IPS DF 4.7 (cell line): ENCODE measurements around the gene RTEL1.
"Not testable (repeated sequence)": the region's sequence is repeated elsewhere in the genome, so short reads cannot be mapped to it uniquely, and the experiment has no call there.

Experiments
- DNase-seq: peaks from one replicate; pipeline ENCODE4 v3.0.0-alpha.2; 2013; ENCODE audit warnings: low spot score; ENCODE audit errors: extremely low read depth

Gene RTEL1

DNA sequence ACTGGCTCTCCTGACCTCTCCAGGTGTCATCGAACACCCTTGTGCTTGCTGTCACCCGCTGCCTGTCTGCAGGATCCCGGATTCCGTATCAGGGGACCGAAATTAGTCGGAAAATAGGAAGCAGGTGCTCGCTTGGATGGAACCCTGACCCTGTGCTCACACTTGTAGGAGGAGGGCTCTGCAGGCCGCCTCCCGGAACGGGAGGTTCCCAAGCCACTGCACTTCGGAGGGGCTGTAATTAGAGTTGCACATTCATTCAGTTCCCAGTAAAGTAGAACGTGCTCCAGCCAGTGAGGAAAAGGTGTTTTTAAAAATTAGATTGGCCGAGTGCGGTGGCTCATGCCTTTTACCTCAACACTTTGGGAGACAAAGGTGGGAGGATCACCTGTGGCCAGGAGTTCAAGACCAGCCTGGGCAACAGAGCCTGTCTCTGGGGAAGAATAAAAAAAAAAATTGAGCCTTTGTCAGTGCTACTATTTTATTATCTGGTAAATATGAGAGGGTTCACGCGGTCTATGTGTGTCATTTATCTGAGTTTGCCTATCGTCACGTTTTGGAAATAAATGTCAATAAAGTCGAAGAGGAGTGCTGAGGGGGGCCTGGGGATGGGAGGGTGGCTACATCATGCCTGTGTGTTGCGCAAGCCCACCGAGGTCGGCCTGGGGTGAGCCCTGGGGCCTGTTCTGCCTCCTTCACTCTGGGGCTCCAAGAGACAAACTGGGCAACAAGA, 29.7 kb upstream of the RTEL1 start:
- no peak for DNase-seq

DNA sequence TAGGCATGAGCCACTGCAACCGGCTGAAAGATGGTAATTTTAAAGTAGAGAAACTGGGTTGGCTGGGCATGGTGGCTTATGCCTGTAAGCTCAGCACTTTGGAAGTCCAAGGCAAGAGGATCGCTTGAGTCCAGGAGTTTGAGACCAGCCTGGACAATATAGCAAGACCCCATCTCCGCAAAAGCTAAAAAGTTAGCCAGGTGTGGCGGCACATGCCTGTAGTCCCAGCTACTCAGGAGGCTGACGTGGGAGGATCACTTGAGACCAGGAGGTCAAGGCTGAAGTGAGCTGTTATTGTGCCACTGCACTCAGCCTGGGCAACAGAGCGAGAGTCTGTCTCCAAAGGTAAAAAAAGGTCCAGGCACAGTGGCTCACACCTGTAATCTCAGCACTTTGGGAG, 27.2 kb upstream of the RTEL1 start:
- DNase-seq = not testable (repeated sequence)

DNA sequence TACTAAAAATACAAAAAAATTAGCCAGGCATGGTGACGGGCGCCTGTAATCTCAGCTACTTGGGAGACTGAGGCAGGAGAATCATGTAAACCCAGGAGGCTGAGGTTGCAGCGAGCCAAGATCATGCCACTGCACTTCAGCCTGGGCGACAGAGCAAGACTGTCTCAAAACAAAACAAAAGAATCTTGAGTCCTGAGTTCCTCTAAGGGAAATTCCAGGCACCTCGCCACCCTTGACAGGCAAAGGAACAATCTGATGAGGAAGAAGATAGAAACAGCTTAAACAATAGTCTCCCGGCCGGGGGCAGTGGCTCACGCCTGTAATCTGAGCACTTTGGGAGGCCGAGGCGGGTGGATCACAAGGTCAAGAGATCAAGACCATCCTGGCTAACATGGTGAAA, 26.7 kb upstream of the RTEL1 start:
- not testable (repeated sequence) for DNase-seq

DNA sequence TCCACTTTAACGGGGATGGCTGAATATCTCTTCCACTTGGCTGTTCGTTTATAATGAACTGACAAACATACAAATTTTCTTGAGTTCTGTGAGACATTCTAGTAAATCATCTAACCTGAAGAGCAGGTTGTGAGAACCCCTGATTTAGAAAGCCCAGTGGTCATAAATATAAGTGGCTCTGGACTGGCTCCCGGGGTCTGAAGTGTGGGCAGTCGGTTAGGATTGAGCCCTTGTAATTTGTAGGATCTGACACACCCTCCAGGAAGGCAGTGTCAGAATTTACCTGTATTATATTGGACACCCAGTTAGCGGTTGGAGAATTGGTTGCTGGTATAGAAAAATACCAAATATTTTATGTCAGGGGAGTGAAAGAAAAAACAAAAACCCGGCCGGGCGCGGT, 24.4 kb upstream of the RTEL1 start:
- no peak for DNase-seq

DNA sequence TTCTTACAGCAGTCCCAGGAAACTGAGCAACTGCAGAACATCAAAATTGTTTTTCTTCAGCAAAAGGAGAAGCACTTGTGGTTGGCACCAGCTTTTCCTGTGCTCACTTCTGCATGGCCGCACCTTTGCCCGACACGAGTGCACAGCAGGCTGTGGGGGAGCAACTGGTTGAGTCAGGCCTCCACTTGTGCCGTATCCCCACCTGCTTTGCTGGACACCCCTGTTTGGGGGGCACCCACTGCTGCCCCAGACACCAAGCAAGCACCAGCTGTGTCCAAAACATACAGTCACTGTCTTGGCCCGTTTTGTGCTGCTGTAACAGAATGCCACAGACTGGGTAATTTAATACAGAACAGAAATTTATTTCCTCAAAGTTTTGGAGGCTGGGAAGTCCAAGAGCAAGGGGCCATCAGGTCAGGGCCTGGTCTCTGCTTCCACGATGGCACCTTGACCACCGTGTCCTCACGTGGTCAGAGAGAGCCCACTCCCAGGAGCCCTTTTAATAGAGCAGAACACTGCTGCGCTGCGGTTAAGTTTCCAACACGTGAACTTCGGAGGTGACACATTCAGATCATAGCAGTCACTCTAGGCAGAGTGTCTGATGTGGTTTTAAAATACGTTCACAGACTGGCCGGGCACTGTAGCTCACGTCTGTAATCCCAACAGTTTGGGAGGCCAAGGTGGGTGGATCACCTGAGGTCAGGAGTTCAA, 22.5 kb upstream of the RTEL1 start:
- no peak for DNase-seq

DNA sequence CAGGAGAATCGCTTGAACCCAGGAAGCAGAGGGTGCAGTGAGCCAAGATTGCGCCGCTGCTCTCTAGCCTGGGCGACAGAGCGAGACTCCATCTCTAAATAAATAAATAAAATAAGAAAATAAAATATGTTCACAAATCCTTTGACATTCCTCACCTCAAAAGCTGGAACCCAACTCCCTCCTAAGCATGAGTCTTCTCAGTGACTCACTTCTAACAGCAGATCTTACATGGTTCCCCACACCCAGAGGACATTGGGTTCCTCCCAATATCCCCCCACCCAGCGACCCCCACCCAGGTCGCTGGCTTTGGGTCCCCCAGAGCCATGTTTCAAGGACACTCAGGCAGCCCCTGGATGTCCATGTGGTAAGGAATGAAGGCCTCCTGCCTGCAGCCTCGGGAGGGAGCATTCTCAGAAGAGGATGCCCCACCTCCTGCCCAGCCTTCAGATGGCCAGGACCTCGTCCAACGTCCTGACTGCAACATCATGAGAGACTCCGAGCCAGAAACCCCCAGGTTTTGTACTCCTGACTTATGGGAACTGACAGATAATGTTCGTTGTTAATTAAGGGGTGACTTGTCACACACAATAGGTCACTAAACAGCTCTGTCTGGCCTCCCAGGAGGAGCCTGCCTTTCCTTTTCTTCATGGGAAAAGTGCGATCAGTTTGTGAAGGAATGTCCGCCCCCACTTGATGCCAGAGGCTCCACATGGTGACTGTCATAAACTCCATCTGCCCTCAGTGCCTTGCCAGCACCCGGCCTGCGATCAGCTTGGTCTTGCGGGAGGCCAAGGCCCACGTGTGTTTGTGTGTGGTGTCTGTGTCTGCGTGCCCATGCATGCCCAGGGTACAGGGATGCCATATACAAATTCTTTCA, 21.1 kb upstream of the RTEL1 start:
- DNase-seq = no peak

DNA sequence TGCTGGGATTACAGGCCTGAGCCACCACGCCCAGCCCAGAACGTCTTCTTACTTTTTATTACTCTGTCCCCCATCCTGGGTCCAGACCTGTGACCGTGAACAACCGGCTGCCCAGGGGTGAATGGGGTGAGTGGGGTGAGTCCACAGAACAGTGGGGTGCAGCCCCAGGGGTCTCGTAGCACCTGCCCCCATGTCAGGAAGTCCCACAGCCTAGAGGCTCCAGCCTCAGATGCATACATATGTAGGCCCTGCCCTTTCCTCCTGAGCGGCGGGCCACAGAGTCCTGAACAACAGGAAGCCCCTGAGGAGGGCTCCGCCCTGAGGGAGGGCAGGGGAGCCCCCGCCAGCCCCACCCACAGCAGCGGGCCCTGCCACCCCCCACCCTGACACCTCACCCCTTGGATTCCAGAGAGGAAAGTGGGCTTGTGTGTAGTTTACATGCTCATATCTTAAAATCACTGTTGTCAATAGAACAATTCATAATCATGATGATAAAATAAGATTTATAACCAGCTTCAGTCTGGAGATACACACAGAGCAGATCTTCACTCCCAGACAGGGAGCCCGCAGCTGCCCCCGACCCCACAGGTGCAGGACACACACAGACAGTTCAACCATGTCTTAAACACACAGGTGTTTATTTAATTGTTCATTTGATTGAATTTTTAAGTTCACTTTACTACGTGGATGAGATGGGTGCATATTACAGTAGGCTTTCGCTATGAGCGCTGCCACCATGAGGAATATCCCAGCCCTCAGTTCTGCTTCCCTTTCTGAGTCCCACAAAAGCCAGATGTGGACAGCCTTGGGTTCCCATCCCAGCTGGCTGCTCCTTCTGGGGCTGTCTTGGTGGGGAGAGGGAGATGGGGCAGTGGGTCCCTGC, 18.8 kb upstream of the RTEL1 start:
- no peak for DNase-seq

DNA sequence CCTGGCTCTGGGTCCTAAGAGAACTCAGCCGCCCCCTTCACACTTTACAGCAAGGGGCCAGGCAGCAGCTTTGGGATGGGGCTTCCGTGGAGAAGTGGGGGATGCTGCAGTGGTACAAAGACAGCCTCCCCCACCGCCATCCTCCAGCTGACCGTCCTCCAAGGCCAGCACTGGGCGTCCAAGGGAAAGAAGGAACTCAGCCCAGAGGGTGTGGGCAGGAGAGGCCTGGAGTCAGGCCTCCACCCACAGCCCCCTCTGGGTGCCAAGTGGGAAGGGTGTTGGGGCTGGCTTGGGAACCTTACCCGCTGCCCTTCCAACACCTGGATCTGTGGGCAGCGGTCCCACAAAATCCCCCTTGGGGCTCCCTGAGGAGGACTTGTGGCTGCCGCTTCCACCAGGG, 18.0 kb upstream of the RTEL1 start:
- DNase-seq = no peak

DNA sequence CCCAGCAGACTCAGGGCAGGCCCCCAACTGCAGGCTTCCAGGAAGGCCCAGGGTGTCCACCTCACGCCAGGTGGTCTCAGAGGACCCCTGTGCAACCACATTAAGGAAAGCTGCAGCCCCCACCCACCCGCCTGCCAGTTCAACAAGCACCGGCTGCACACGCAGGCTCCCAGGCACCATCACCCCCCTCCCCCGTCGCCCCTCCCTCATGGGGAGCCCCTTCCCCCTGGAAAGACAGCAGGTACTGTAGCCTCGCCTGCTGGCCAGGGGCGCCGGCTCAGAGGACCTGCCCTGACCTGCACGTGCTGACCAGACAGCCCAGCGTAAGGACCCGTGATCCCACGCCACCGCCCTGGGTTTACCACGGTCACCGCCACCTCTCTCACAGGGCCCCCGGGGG, 17.4 kb upstream of the RTEL1 start:
- DNase-seq = not testable (repeated sequence)

DNA sequence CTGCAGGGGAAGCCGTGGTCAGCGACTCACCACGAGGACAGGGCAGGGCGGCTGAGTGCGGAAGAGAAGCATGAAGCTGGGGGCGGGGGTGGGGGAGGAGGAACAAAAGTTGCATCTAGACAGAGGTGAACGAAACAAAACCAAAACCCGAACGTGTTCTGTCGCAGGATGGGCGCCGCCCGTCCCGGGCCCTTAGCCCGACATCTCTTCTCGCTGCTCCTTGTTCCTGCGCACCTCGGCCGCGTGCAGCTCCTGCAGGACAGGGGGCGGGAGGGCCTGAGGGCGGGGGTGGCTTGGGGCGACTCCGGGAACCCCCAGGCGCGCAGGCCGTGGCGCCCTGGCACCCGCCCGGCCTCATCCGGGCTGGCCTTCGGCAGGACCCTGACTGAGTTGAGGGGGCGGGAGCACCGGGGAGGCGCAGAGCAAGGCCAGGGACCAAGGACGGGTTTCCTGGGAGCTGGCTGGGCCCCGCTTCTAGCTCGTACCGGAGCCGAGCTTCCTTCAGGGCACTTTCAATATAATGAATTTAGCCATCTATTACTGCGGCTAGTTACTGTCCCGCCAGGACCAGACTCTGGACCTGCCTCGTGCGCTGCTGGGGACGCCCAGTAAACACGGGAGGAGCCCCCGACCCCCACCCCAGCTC, 16.8 kb upstream of the RTEL1 start:
- DNase-seq = no peak

DNA sequence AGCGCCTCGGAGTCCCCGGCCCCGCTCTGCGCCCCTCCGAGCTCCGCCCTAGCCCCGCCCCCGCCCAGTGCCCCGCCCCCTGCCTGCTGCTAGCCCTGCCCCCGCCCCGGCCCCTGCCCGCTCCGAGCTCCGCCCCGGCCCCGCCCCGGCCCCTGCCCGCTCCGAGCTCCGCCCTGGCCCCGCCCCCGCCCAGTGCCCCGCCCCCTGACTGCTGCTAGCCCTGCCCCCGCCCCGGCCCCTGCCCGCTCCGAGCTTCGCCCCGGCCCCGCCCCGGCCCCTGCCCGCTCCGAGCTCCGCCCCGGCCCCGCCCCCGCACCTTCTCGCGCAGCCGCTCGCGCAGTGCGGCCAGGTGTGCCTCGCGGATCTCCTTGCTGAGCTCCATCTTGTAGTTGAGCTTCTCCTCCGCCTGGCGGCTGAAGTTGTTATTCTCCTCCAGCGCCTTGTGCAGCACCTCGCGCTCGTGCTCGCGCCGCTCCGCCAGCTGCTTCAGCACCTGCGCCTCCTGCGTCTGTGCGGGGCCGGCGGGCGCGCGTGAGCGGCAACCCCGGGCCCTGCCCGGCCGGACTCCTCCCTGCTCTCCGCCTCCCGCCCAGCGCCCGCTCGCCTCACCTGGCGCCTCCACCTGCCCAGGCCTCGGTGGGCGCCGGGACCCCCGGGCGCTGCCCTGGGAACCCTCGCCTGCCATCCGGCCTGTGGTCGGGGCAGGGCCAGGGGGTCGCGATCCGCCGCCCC, 16.2 kb upstream of the RTEL1 start:
- DNase-seq = no peak

DNA sequence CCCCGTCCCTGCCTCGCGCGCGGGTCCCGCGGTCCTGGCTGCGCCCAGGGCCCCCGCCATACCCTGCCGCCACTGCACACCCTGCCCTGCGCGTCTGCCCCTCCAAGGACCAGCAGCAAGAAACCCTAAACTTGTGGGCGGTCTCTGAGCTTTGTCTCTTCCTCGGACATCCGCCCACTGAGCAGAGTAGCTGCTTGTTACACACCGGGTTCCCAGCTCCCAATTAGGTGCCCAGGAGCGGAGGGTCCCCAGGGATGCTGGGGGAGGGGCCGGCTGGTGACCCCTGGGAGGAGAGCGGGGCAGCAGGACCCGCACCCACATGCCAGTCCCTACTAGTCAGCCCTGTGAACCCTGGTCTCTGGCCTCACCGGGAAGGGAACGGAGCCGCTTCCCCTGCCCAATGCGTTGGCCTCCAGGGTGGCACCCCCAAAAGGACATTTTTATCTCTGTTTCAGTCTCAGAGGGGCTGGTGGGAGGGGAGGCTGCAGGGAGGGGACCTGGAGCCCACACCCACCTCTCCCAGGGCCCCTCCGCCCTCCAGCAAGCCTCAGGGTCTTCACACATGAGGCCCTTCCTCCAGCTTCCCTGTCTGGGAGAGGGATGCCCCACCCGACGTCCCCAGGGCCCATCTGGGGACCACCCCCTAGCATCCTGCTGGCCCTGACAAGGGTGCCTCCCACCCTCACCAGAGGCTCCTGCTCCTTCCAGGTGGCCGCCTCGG, 15.4 kb upstream of the RTEL1 start:
- DNase-seq = no peak

DNA sequence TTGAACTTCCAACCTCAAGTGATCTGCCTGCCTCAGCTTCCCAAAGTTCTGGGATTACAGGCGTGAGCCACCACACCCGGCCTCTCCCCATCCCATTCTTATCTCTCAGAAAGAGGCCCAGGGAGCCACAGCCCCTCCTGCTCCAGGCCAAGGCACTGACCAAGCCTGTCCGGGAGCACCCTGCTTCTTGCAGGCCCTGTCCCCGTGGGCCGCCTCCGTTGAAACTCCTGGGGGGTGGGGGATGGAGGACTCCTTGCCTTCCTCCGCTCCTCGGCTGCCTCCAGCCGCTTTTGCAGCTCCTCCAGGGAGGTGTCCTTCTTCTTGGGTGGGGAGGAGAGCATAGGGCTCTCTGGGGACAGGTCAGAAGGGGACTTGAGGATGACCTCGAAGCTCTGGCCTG, 14.6 kb upstream of the RTEL1 start:
- no peak for DNase-seq

DNA sequence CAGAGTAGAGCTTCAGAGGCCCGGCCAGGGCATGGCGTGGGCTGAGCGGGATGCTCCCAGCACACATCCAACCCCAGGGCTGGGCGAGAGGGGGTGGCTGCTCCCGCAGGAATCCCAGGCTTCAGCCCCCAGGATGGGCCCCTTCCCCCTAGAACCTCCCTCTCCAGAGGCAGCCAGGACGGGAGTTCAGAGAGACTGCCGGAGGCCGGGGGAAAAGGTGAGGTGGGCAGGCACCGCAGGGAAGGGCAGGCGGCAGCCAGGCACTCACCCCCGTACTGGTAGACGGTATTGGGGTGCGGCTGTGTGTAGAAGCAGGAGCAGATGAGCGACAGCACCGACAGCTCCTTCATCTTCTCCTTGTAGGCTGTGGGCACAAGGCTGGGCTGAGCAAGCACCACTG, 14.2 kb upstream of the RTEL1 start:
- no peak for DNase-seq

DNA sequence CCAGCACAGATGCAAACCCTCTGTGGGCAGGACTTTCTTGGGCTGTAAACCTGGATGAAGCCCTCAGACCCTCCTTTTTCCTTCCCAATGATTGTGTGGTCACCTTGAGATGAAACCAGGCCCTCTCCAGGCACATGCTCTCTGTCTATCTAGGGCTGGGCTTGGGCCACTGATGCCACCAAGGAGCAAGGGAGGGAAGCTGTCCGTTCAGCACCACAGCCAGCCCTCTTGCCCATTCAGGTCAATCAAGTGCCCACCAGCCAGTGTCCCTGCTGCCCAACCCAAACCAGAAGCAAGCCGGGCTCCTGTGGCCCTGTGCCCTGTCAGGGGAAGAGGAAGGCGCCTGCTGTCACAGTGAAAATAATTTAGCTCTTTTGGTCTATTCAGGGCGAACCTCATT, 12.9 kb upstream of the RTEL1 start:
- no peak for DNase-seq

DNA sequence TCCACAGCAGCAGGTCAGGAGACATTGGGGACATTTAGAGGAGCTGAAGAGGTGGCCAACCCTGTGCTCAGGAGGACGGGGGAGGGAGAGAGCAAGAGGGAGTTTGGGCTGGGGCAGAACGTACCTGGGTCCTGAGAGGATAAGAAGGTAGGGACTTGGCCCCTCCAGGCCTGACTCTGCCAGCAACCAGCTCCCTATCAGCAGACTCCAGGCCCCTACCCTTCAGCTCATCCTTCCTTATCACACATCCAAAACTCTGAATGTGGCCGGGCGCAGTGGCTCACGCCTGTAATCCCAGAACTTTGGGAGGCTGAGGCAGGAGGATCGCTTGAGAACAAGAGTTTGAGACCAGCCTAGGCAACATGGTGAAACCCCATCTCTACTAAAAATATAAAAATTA, 9.9 kb upstream of the RTEL1 start:
- no peak for DNase-seq

DNA sequence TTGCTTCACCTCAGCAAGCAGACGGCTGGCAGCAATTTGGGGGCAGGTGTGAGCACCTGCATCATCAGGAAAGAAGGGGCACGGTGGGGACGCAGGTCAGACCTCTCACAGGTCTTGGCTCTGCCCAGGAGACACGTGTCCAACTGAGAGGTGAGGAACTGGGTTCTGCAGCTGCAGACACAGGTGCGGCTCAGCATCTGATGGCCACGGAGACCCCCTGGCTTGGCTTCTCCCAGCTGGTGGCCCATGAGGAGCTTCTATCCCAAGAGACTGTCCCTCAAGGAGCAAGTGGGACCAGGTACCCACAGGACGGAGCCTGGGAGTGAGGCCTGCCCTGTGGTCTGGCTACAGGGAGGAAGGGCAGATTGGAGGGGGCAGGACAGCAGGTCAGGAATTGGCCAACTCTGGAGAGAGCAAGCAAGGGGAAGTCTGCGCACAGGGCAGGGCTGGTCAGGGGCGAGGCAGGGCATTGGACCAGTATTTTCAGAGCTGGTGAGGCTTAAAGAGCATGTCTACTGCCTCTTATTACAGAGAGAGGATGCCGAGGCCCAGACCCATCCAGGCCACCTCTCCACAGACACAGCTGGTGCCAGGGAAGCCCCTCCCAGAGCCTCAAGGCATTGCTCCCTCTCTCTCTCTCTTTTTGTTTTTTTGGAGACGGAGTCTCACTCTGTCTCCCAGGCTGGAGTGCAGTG, 9.1 kb upstream of the RTEL1 start:
- DNase-seq = no peak

DNA sequence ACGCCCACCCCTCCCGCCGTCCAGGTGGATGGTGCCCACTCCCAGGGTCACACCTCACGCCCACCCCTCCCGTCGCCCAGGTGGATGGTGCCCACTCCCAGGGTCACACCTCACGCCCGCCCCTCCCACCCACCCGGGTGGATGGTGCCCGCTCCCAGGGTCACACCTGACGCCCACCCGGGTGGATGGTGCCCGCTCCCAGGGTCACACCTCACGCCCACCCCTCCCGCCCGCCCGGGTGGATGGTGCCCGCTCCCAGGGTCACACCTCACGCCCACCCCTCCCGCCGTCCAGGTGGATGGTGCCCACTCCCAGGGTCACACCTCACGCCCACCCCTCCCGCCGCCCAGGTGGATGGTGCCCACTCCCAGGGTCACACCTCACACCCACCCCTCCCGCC, 7.6 kb upstream of the RTEL1 start:
- not testable (repeated sequence) for DNase-seq

DNA sequence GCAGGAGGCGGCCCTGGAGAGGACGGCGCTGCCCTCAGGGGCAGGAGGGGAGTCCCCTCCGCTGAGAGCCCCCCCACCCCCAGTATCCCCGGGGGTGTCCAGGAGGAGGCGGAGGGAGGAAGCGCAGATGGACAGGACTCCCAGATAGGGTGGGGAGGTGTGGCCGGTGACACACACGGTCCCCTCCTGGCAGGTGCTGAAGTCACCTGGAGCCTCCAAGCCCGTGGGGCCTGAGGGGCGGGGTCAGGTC, 6.2 kb upstream of the RTEL1 start:
- no peak for DNase-seq
